SK-MEL-5 (cell line): Measurements from ENCODE around the gene CDON. TPM values are rescaled to one million over a fixed set of nuclear protein-coding genes. Genes with fewer than 3 reads are reported as not detected.
A peak's percentile ranks its signal among the peaks of the same experiment; 100 is the strongest.

ENCODE experiments used
- DNase-seq: peaks from one replicate; pipeline ENCODE4 v3.0.0-alpha.2; 2016; ENCODE audit warnings: low read depth, low spot score
- in situ Hi-C: cut with HindIII; loops from 2 replicates; pipeline ENCODE4 v1.10.0; 2016; ENCODE audit warnings: low sequenced_read_pairs, high pct_unique_total_duplicates, low pct_unique_long_range_greater_than_20kb
- total RNA-seq: library from RNA; depleted of rRNA; stranded (reverse); fragments of >200 nt; shearing (Covaris generic); gene quantifications from 2 replicates; pipeline ENCODE4 v1.2.3, GENCODE V29; 2014

Gene CDON
- total RNA-seq, 1 experiment from 2014 or later, result 8.6 TPM

DNA sequence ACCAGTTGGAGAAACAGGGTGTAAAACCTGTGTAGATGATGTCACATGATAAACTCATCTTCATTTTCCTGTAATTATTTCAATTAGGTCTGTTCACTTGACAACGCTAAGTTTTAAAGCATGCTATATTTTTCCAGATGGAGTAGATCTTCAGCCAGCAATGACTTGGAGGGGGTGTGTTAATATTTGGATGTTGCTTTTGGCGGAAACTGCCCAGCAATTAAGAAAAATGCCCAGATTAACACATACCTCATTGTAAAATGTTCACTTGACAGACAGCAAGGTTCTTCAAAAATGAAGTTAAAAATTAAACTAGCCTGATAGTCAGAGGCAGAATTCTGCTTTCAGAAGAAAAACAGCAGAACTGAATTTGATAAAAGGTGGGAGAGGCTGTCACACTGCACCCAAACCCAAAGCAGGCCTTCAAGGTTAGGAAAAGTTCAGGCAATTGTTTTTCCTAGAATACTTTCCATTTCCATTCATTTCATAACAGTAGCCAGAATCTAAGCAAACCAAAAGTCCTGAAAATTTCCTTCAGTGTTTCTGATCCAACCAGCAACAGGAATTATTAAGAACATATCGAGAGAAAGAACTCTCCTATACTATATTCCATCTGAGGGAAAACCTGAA lies 83.8 kb downstream of the CDON start:
- DNase-seq, result no peak
- in situ Hi-C loops, result no loop called here

- in situ Hi-C loops, result no loop called here
- no peak for DNase-seq
Observed at GRCh38 chr11:125978181-125978716, 84.4 kb downstream of the CDON start.

GRCh38 chr11:125977333-125977732 lies 85.3 kb downstream of the CDON start:
- in situ Hi-C loops, result no loop called here
- no peak for DNase-seq

DNA sequence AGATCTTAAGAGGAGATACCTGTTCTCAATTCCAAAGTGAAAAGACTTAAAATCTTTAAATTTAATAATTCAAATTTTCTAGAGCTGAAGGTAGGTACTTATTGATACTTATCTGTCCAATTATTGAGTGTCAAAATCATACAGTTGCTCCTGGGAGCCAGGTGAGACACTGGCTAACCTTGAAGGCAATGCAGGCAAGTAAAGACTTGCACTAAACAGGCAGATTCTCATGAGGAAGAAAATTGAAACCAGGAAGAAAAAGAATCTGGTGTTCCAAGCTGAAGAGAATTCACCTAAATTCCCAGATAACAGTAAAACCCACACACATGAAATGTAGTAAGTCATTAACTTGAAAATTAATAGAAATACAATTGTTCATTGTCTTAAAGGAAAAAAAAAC lies 86.5 kb downstream of the CDON start:
- no peak for DNase-seq
- in situ Hi-C loops, result no loop called here

- in situ Hi-C loops, result no loop called here
- no peak for DNase-seq
Observed at GRCh38 chr11:125975634-125976033, 87.0 kb downstream of the CDON start.

DNA sequence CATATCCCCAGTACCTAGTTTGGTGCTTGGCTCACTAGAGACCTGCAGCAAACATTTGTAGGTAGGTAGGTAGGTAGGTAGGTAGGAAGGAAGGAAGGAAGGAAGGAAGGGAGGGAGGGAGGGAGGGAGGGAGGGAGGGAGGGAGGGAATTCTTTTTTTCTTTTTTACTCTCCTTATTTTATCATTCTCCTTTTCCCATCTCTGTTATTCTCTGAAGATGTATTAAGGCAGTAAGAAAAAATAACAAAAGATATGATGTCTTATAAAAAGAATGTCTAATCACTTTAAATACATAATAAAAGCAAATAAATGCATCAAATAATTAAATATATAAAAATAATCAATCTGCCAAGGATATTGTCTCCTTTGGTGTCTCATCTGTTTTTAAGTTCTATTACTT lies 88.4 kb downstream of the CDON start:
- in situ Hi-C loops, result no loop called here

GRCh38 chr11:125971618-125972017 lies 91.0 kb downstream of the CDON start:
- in situ Hi-C loops, result no loop called here
- DNase-seq, result no peak

More for the DNA sequence above, 88.4 kb downstream of the CDON start:
- DNase-seq, result no peak

GRCh38 chr11:125968354-125968753 lies 94.3 kb downstream of the CDON start:
- in situ Hi-C loops, result no loop called here
- DNase-seq, result no peak

DNA sequence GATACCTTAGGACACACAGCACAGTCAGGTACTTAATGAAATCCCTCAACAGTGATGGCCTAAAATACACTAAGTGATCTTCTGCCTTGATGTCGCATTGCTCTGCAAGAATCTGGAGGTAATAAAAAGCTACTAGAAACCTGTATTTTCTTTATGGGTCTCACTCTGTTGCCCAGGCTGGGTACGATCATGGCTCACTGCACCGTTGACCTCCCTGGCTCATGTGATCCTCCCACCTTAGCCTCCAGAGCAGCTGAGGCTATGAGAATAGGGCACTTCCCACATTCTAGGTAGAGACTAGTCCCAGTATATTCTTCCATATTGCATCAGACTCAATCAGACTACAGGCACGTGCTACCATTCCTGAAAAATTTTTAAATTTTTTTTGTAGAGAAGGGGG lies 95.2 kb downstream of the CDON start:
- no peak for DNase-seq
- in situ Hi-C loops, result no loop called here

DNA sequence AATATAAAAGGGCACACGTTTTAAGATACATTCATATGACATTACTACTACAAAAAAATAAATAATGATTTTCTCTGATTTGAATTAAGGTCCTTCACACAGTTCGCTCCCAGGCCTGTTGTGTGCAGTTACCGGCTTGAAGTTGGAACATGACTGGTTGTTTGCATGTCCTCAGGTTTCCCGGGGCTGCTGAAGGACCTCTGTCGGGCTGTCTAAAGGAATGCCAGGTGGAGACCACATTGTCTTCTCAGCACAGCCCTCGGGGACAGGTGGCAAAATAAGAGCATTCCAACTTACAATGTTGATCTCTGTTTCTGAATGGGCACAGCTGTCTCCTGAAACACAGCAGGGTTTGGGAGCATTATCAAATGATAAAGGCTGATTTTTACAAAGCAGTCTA lies 101.9 kb downstream of the CDON start:
- in situ Hi-C loops, result no loop called here
- no peak for DNase-seq

GRCh38 chr11:125959931-125960330 lies 102.7 kb downstream of the CDON start:
- no peak for DNase-seq
- in situ Hi-C loops, result no loop called here

DNA sequence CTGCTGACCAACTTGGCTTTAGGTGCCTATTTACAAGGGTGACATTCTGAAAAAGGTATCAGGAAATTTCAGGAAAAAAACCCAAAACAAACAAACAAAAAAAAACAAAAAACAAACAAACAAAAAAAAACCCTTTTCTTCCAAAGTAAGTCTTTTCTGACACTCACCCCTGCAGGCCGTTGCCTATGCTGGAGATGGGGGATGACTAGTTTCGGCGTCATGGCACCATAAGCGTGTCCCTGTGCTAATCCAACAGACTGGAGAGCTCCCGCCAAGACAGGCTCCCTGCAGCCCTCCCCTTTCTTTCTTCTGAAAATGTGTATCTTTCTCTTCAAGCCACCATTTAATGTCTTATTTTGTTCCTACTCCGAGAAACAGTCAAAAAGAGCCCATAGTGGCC lies 103.2 kb downstream of the CDON start:
- no peak for DNase-seq
- in situ Hi-C loops, result no loop called here

- in situ Hi-C loops, result no loop called here
- DNase-seq, result no peak
Observed at GRCh38 chr11:125958872-125959400, 103.7 kb downstream of the CDON start.

DNA sequence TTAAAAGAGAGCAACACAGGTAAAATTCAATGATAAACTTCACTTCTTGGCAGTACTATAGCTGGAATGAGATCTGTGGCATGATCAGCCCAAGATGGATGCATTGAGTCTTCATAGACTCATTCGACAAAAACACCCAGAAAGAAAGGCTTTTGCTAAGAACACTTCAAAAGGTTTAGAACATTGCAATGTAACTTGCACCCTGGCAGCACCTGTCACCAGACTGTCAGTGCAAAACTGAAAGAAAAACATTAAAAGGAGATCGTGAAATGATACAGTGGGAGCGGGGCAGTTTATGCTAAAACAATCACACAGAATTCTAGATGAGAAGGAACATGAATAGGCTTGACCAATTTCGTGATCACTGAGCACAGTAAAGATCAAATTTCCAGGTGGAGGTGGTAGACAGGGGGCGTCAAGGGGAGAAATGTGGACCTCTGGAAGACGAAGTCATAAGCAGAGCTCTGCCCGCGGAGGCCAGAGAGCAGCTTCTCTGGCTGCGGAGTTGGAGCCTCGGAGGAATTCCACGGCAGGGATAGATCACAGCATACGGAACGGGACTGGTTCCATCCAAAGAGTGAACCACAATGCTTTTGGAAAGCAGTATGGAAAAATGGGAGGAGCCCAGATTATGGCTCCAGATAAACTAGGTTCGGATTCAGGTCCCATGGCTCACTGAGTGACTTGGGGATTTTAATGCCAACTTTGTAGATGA lies 104.9 kb downstream of the CDON start:
- no peak for DNase-seq
- in situ Hi-C loops, result no loop called here

DNA sequence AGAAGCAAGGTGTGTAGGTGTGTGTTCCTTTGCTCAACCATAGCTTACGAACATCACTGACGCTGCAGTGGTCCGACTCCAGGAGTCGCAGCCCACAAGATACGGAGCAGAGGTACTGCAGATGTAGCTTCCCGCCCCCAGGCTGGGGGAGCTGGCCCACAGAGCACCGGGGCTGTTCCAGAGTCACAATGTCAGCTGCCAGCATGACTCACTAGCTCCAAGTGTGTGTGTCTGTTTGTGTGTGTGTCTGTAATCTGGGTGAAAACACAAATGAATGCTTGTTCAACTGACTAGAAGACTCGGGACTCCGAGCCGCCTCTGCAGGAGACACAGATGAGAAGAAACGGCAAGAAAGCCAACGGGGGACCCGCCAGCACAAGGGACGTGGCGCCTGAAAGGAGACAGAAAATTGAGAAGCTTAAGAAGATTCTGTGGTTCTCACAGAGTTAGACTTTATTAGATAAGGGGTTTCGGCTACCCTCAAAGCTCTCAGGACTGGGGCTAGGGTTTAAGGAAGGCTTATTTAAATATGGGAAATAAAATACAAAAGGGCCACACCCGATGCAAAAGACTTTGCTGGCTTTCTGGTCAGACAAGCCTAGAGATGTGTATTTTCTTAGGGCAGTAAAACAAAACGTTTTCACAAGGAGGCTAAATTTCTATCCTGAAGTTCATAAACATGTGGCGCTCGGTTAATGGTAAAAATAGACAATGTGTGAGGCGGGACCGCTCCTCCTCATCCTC lies 106.1 kb downstream of the CDON start:
- in situ Hi-C loops, result no loop called here

GRCh38 chr11:125955856-125956255 lies 106.8 kb downstream of the CDON start:
- no peak for DNase-seq
- in situ Hi-C loops, result no loop called here

More for the DNA sequence above, 106.1 kb downstream of the CDON start:
- DNase-seq, result peak; percentile 53

DNA sequence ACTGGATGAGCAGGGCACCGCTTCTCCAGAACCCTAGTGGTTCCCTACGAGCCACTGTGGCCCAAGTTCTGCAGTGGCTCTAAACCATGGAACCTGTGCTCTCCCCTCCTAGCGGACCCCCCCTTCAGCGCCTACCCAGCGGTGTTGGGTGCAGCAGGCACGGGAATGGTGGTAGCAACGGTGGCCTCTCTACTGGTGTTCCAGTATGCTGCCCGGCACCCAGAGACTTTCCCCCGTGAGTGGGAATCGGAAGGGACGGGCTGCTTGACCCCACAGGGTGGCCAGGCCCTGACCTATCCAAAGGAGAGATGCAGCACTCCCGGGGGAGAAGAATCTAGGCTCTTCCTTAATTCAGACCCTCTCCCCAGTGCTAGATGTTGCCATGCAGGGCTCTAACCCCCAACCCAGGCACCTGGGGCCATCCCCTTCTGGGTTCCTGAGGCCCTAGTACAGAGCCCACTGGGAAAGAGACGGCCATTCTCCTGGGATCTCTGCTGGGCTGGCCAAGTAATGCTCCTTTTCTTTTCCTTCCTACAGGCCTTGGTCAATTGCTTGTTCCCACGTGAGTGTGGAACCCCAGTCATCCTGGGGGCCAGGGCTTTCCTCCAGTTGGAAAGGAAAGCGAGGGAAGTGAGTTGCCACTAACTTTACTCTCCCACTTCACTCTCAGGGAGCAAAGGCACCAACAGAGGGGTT lies 107.6 kb downstream of the CDON start:
- in situ Hi-C loops, result no loop called here
- DNase-seq, result no peak
